ENCODE data around the gene PRPF8. TPM values are rescaled to one million over a fixed set of nuclear protein-coding genes. Genes with fewer than 3 reads are reported as not detected.

PRPF8 gene
- total and polyA plus RNA-seq, 3 donors from 2014 or later: 307 to 325 (median 315) TPM

GRCh38 chr17:1640329-1641064, 44.2 kb downstream of the PRPF8 start:
- Histone ChIP-seq H3K27me3 (no peaks in the 10 kb centered on the region), H3K4me1 (peaks cover 6% of the 10 kb centered on the region), H3K9me3 (no peaks in the 10 kb centered on the region), H3K4me3 (no peak overlapping the region), H3K36me3 (ENCODE audit: low read depth, missing control alignments) (no peaks in the 10 kb centered on the region), H3K27ac (no peak overlapping the region)
- WGBS, 2 donors: 84 to 87% methylated on average over 11 to 23 of the region's 23 CpGs
- TF ChIP-seq CTCF (IDR thresholded peaks at IDR 0.05): no peak
- TF ChIP-seq POLR2A (IDR thresholded peaks at IDR 0.05): no peak
- no peak for DNase-seq
- intact Hi-C loops (cut with DNase I; ENCODE audit: low total_unique reads): no loop called here

- H3K4me3 ChIP-seq: no peak overlapping the region
- intact Hi-C loops (cut with DNase I; ENCODE audit: low total_unique reads): no loop called here
- peak; percentile 54 for DNase-seq
- no peaks in the 10 kb centered on the region for H3K36me3 ChIP-seq (ENCODE audit: low read depth, missing control alignments)
- no peaks in the 10 kb centered on the region for H3K9me3 ChIP-seq
- TF ChIP-seq CTCF (IDR thresholded peaks at IDR 0.05) (no peak), POLR2A (IDR thresholded peaks at IDR 0.05) (no peak)
- peaks cover 15% of the 10 kb centered on the region for H3K4me1 ChIP-seq
- no peak overlapping the region for H3K27ac ChIP-seq
- H3K27me3 ChIP-seq: no peaks in the 10 kb centered on the region
- 78 to 80% methylated on average over 5 to 11 of the region's 11 CpGs for WGBS, 2 donors
Measured at GRCh38 chr17:1639549-1640180, 45.0 kb downstream of the PRPF8 start.

- intact Hi-C loops (cut with DNase I; ENCODE audit: low total_unique reads): no loop called here
- no peaks in the 10 kb centered on the region for H3K9me3 ChIP-seq
- 80 to 85% methylated on average over 12 to 19 of the region's 19 CpGs for WGBS, 2 donors
Measured at GRCh38 chr17:1638624-1639300, 45.9 kb downstream of the PRPF8 start.

GRCh38 chr17:1638171-1638590, 46.5 kb downstream of the PRPF8 start:
- WGBS, 2 donors: 78 to 87% methylated on average over 17 of the region's 17 CpGs
- TF ChIP-seq CTCF (IDR thresholded peaks at IDR 0.05): no peak
- TF ChIP-seq POLR2A (IDR thresholded peaks at IDR 0.05): no peak
- Histone ChIP-seq H3K36me3 (ENCODE audit: low read depth, missing control alignments) (no peaks in the 10 kb centered on the region), H3K4me3 (no peak overlapping the region), H3K27ac (no peak overlapping the region), H3K4me1 (peaks cover 10% of the 10 kb centered on the region), H3K27me3 (no peaks in the 10 kb centered on the region), H3K9me3 (no peaks in the 10 kb centered on the region)
- intact Hi-C loops (cut with DNase I; ENCODE audit: low total_unique reads): no loop called here
- no peak for DNase-seq

More at GRCh38 chr17:1638624-1639300, 45.9 kb downstream of the PRPF8 start:
- Histone ChIP-seq H3K4me3 (no peak overlapping the region), H3K27me3 (no peaks in the 10 kb centered on the region), H3K4me1 (peaks cover 11% of the 10 kb centered on the region), H3K27ac (no peak overlapping the region), H3K36me3 (ENCODE audit: low read depth, missing control alignments) (no peaks in the 10 kb centered on the region)
- TF ChIP-seq POLR2A (IDR thresholded peaks at IDR 0.05): no peak
- DNase-seq: no peak

GRCh38 chr17:1636732-1637285, 47.9 kb downstream of the PRPF8 start:
- H3K27me3 ChIP-seq: no peaks in the 10 kb centered on the region
- no peaks in the 10 kb centered on the region for H3K9me3 ChIP-seq
- H3K4me1 ChIP-seq: peaks cover 10% of the 10 kb centered on the region
- H3K36me3 ChIP-seq (ENCODE audit: low read depth, missing control alignments): no peaks in the 10 kb centered on the region
- intact Hi-C loops (cut with DNase I; ENCODE audit: low total_unique reads): no loop called here
- DNase-seq: no peak
- H3K27ac ChIP-seq: no peak overlapping the region
- TF ChIP-seq CTCF (IDR thresholded peaks at IDR 0.05) (no peak), POLR2A (IDR thresholded peaks at IDR 0.05) (no peak)
- WGBS, 2 donors: 87 to 95% methylated on average over 11 to 15 of the region's 15 CpGs
- no peak overlapping the region for H3K4me3 ChIP-seq
